Raji (cell line): ENCODE measurements around the gene SLC9C1.

ENCODE experiments used
- POLR2A ChIP-seq: IDR thresholded peaks from 2 replicates; pipeline ENCODE4 v1.6.1; 2011; ENCODE audit warnings: low read depth, low read length, control low read depth; ENCODE audit not compliant: insufficient read depth

The SLC9C1 gene

GRCh38 chr3:112280266-112280665 is 13.8 kb downstream of the SLC9C1 start:
- no peak for TF ChIP-seq POLR2A

GRCh38 chr3:112273536-112273935 is 20.5 kb downstream of the SLC9C1 start:
- no peak for TF ChIP-seq POLR2A

- no peak for TF ChIP-seq POLR2A
Measured at GRCh38 chr3:112261742-112262141, 32.3 kb downstream of the SLC9C1 start.

- no peak for TF ChIP-seq POLR2A
Measured at GRCh38 chr3:112260563-112260962, 33.5 kb downstream of the SLC9C1 start.

- no peak for TF ChIP-seq POLR2A
Measured at GRCh38 chr3:112253301-112253971, 40.6 kb downstream of the SLC9C1 start.

GRCh38 chr3:112247900-112248299 is 46.1 kb downstream of the SLC9C1 start:
- no peak for TF ChIP-seq POLR2A

- TF ChIP-seq POLR2A: no peak
Measured at GRCh38 chr3:112247350-112247749, 46.7 kb downstream of the SLC9C1 start.

- no peak for TF ChIP-seq POLR2A
Measured at GRCh38 chr3:112233083-112233482, 60.9 kb downstream of the SLC9C1 start.

- no peak for TF ChIP-seq POLR2A
Measured at GRCh38 chr3:112231727-112232126, 62.3 kb downstream of the SLC9C1 start.

GRCh38 chr3:112230033-112230432 is 64.0 kb downstream of the SLC9C1 start:
- TF ChIP-seq POLR2A: no peak

- no peak for TF ChIP-seq POLR2A
Measured at GRCh38 chr3:112228786-112229185, 65.2 kb downstream of the SLC9C1 start.

GRCh38 chr3:112200317-112200666 is 93.7 kb downstream of the SLC9C1 start:
- TF ChIP-seq POLR2A: no peak

GRCh38 chr3:112199622-112200316 is 94.2 kb downstream of the SLC9C1 start:
- no peak for TF ChIP-seq POLR2A

GRCh38 chr3:112197131-112197530 is 96.9 kb downstream of the SLC9C1 start:
- TF ChIP-seq POLR2A: no peak

GRCh38 chr3:112187300-112187699 is 106.7 kb downstream of the SLC9C1 start:
- TF ChIP-seq POLR2A: no peak

- no peak for TF ChIP-seq POLR2A
Measured at GRCh38 chr3:112175646-112176045, 118.4 kb downstream of the SLC9C1 start.

- TF ChIP-seq POLR2A: no peak
Measured at GRCh38 chr3:112175037-112175436, 119.0 kb downstream of the SLC9C1 start.
